ENCODE data around the gene NEURL4. TPM values are rescaled to one million over a fixed set of nuclear protein-coding genes. Genes with fewer than 3 reads are reported as not detected.

NEURL4 gene
- total and polyA plus RNA-seq, 2 donors (not counting 3 experiments of a cell fraction or from before 2014, with no cell fraction given): 32.0 to 44.9 TPM

GRCh38 chr17:7290685-7291084 lies 38.5 kb downstream of the NEURL4 start:
- Histone ChIP-seq H3K27ac (ENCODE audit: insufficient read depth, low read depth, low read length) (no peak overlapping the region), H3K9ac (replicated peaks; ENCODE audit: extremely low read depth, insufficient read depth, low read length) (no peak overlapping the region), H3K27me3 (ENCODE audit: control insufficient read depth in 2 of 2, insufficient read depth in 2 of 2, low read length in 2 of 2) (peaks cover 20 to 40% of the 10 kb centered on the region in 2 experiments), H3K4me3 (replicated peaks in 1 of 3; ENCODE audit: insufficient read depth in 1 of 3, low read depth in 1 of 3, low read length in 3 of 3) (no peak overlapping the region), H3K4me2 (ENCODE audit: insufficient read depth, low read length) (no peak overlapping the region), H3K9me1 (replicated peaks; ENCODE audit: control insufficient read depth, extremely low read depth, insufficient read depth, low read length) (no peaks in the 10 kb centered on the region), H3K79me2 (ENCODE audit: control insufficient read depth, insufficient read depth, low read length) (no peaks in the 10 kb centered on the region), H3K36me3 (ENCODE audit: control insufficient read depth in 2 of 2, extremely low read depth in 1 of 2, insufficient read depth in 2 of 2, low read length in 2 of 2) (no peaks in the 10 kb centered on the region), H4K20me1 (replicated peaks; ENCODE audit: control insufficient read depth, extremely low read depth, insufficient read depth, low read length) (no peaks in the 10 kb centered on the region), H3K4me1 (ENCODE audit: control insufficient read depth, extremely low read depth, insufficient read depth, low read length) (peaks cover 3% of the 10 kb centered on the region), H3K9me3 (replicated peaks; ENCODE audit: control insufficient read depth, insufficient read depth, low read length) (no peaks in the 10 kb centered on the region), H2AFZ (ENCODE audit: low read depth, low read length) (no peak overlapping the region)
- ChIA-PET CTCF (interaction anchor here (1.6 kb wide), 2 partner anchors 10 to 245 kb away, joined by 5 to 9 read pairs; partner anchors contain the start of gene SLC2A4), POLR2A (no interaction called here)
- dilution Hi-C loops (cut with MboI; ENCODE audit: extremely low pct_ligation_motif_present, low sequenced_read_pairs): no loop called here
- FAIRE-seq (no peak), DNase-seq (ENCODE audit: low read depth, low spot score) (no peak)
- intact Hi-C loops (cut with micrococcal nuclease): no loop called here
- no TSS peak for BruUV-seq (replicated peaks)
- TF ChIP-seq FOS (IDR thresholded peaks at IDR 0.05; ENCODE audit: borderline replicate concordance, insufficient read depth, low read length) (no peak), JUN (IDR thresholded peaks at IDR 0.05; ENCODE audit: borderline replicate concordance, insufficient read depth, insufficient read length, low read depth) (no peak), MYC (IDR thresholded peaks at IDR 0.05; ENCODE audit: low read depth, low read length) (no peak), CTCF (IDR thresholded peaks at IDR 0.05; ENCODE audit: extremely low read depth in 1 of 2, insufficient read depth in 1 of 2, low read depth in 1 of 2, low read length in 2 of 2) (no peak), MAX (IDR thresholded peaks at IDR 0.05; ENCODE audit: insufficient read depth, insufficient read length) (no peak), POLR2AphosphoS5 (IDR thresholded peaks at IDR 0.05; ENCODE audit: insufficient read depth, low read depth, low read length) (no peak), POLR2A (IDR thresholded peaks at IDR 0.05; ENCODE audit: low read depth, low read length) (no peak), GATA2 (IDR thresholded peaks at IDR 0.05; ENCODE audit: insufficient read depth, insufficient read length, low read depth, low read length) (no peak), EZH2 (IDR thresholded peaks at IDR 0.05; ENCODE audit: borderline replicate concordance, low read depth, low read length, severe bottlenecking) (no peak)

All from endothelial cell of umbilical vein (primary cell).